Activated naive CD4-positive, alpha-beta T cell treated with Interleukin-2 at 50 U/mL for 16 hours (primary cell): ENCODE data around the gene KCNK2.

Experiments
- DNase-seq: peaks from one replicate; pipeline ENCODE4 v3.0.0-alpha.2; 2020

Gene KCNK2

DNA sequence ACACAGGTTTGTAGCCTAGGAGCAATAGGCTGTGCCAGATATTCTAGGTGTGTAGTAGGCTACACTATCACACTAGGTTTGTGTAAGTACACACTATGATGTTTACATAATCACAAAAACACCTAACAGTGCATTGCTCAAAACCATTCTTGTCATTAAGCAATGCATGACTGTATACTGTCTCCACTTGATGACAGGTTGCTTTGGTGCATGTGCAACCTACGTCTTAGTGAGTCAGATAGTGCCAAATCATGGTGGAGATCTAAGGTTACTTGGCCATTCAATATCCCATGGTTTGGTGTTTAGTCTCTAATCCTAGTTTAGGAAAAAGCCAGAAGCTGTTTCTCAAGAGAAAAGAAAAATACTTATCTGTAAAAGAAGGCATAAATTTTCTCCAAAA lies 181.1 kb downstream of the KCNK2 start:
- DNase-seq, result no peak

DNA sequence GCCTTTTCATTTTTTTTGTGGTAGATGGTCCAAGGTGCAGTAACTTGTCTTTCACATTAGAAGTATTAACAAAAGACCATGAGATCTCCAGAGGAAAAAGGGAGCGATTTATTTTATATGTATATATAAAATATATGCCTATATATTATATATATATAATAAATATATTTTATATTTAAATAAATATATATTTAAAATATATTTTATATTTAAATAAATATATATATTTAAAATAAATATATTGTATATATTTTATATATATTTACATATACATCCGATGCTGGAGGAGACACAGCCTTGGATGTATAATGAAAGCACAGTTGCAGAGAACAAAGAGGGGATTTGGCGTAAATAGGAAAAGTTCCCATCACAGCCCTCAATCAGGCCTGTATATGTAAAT lies 182.1 kb downstream of the KCNK2 start:
- DNase-seq, result no peak

DNA sequence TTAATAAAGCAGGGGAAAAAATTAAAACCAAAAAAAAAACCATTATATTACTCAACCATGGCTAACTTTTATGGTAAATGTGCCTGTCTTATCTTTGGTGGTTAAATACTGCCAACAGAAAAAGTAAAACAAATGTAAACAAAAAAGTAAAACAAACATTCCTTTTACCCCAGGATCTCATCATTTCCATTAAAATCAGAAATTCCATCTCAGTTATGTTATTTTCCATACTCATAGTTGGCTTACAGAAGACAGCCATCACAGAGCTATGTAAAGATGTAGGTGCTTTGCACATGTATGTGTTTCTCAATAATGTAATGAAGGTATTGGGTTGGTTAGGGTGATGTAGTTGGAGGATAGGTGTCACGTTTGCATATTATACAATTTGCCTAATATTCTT lies 185.0 kb downstream of the KCNK2 start:
- no peak for DNase-seq

DNA sequence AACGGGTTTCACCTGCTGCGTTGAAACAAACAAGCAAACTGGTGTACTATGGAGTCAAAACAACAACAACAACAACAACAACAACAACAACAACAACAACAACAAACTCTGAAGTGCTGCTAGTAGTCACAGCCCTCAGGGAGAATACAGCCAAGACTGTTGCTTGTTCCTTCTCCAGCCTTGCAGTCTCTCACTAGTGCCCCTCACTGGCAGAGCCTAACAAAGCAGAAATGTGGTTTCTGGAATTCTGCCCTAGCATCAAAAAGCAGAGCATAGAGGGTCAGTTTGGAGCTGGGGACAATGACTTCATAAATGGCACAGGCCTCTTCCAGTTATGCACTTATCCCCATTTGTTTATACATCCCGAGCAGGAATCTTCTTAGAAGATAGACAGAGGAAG lies 187.4 kb downstream of the KCNK2 start:
- no peak for DNase-seq

DNA sequence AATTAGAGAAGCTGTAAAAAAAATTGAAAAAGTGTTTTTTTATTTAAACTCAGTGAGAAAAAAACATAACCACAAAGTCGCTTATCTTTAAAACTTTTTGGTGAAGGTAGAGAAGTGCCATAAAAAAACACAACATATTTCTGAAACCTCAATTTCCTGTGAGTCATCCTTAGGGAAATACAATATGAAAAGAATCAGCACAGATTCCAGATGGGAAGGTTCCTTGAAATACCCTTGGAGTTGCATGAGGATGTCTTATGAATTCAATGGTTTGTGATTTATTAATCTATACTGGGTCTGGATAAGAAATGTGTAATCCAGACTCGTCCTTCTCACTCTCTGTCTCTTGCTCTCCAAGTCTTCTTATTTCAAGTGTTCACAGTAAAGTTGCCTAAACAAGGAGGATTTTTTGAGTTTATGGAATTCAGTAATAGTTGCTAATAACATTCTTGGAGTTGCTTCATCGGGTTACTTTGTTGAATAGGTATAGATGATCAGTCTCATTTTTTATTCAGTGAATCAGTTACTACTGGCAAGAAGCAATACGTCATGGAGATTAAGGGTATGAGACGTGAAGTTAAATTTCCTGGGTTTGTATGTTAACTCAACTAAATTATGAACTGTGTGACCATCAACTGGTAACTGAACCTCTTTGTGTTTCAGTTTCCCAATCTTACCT lies 191.4 kb downstream of the KCNK2 start:
- no peak for DNase-seq

DNA sequence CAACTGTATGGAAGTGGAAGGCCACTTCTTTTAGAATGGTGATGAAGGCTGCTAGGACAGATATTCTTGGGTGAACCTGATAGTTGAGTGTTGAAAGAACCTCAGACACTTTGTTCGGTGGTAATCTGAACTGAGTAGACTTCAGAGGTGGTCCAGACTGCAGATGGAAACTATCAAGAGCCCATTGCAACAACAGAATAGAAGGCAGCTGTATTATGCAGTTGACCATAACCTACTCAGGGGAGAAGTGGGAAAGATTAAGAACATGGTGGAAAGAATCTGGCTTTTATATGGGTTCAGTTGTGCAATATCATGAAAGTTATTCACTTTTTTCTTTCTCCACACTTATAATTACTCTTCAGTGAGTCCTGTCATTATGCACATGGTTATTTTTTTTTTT lies 194.0 kb downstream of the KCNK2 start:
- no peak for DNase-seq

DNA sequence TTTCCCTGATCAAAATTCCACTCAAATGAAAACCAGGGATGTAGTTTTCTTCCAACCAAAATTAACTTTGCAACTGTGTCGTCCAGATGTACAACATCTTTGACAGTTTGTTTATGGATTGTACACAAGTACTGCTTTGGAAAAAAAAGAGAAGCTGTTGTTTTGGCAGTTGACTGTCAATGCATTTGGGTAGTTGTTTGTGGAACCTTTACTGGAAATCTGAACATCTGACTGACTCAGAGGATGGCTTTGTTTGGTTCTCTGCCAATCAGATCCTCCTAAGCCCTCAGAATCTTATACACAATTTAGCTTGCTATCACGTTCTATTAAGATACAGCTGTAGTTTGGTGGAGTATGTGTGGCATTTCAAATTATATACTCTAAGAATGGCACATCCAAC lies 195.0 kb downstream of the KCNK2 start:
- no peak for DNase-seq

DNA sequence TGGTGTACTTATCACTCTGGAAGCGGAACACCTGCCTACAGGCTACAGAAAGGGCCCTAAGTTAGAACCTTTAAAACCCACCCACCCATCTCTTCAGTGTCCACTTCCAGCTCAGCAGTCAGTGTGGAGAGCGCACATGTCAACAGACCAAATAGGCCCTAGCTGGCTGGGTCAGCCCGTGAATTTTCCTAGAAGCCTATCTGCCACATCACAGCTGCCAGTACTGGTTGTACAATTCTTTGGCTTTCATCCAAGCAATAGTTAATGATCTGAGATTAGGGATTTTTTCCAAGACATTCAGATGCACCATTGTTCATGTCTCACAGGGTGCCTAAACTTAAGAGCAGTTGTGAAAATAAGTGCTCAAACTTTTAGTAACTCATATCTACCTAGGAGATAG lies 197.1 kb downstream of the KCNK2 start:
- no peak for DNase-seq

DNA sequence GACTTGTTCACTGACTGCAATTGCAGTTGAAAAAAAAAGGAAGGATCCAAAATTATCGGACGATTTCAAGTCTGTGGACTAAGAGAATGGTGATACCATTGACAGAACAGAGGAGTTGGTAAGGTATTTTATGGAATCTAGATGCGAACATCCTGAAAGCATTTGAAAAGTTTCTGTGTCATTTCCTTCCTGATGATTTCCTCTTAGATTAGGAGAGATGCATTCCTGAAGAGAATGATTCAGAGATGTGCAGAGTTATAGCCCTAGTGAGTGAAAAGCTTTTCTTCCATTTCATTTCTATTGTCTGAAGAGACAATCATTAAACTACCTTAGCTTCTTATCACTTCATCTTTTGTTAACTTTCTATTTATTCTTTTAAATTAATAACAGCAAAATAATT lies 200.0 kb downstream of the KCNK2 start:
- DNase-seq, result no peak

DNA sequence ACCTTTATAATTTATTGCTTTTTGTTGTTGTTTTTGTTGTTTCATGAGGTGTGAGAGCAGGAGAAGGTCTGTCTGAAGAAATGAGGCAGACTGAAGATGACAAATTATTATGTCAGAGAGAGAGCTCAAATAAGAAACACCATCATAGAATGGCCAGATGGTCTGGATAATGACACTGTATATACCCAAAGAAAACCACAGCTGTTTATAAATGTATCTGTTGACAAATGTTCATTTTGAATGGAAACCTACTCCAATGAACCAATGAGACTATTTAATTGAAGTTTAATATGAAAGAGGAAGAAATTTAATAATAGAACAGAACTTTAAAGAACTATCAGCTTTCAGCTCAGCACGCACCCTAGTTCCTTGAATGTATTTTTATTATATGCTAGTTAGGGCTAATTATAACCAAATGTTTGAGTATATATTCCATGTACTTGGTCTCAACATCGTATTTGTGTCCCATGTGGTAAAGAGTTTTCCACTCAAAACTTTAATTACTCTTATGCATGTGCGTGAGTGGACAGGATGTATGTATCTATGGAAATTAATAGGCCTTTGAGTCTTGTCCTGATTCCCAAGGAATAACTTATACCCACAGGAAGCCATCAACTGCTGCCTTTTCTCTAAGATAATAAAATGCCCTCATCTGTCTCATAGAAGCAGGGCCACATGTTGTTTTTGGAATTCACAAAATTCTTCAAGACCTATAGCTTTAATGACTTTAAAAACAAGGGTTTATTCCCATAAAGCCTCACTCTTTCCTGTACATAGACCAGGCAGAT lies 202.7 kb downstream of the KCNK2 start:
- no peak for DNase-seq
